DOHH2 (cell line): Measurements from ENCODE around the gene IL20RB.
"Not testable (repeated sequence)": the region's sequence is repeated elsewhere in the genome, so short reads cannot be mapped to it uniquely, and the experiment has no call there.

ENCODE experiments used
- EZH2phosphoT487 ChIP-seq: fragments of 200-600 bp; sonication (generic); IDR thresholded peaks from 2 replicates; pipeline ENCODE4 v1.6.1; 2017; ENCODE audit warnings: borderline replicate concordance, mild to moderate bottlenecking, antibody characterized with exemption, low read length, moderate library complexity, mixed read lengths
- TF ChIP-seq, protein P1 (sequence below): fragments of 200-600 bp; sonication (generic); IDR thresholded peaks from one replicate; pipeline ENCODE4 v1.5.1; 2014; ENCODE audit warnings: antibody characterized with exemption, mild to moderate bottlenecking, low read depth, low read length; ENCODE audit not compliant: poor library complexity, severe bottlenecking

DNA sequence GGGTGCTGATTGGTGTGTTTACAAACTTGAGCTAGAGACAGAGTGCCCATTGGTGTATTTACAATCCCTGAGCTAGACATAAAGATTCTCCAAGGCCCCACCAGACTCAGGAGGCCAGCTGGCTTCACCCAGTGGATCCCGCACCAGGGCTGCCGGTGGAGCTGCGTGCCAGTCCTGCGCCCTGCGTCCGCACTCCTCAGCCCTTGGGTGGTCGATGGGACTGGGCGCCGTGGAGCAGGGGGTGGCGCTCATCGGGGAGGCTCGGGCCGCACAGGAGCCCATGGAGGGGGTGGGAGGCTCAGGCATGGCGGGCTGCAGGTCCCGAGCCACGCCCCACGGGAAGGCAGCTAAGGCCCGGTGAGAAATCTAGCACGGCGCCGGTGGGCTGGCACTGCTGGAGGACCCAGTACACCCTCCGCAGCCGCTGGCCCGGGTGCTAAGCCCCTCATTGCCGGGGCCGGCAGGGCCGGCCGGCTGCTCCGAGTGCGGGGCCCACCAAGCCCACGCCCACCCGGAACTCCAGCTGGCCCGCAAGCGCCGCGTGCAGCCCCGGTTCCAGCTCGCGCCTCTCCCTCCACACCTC, 29.7 kb downstream of the IL20RB start:
- TF ChIP-seq, protein P1, sequence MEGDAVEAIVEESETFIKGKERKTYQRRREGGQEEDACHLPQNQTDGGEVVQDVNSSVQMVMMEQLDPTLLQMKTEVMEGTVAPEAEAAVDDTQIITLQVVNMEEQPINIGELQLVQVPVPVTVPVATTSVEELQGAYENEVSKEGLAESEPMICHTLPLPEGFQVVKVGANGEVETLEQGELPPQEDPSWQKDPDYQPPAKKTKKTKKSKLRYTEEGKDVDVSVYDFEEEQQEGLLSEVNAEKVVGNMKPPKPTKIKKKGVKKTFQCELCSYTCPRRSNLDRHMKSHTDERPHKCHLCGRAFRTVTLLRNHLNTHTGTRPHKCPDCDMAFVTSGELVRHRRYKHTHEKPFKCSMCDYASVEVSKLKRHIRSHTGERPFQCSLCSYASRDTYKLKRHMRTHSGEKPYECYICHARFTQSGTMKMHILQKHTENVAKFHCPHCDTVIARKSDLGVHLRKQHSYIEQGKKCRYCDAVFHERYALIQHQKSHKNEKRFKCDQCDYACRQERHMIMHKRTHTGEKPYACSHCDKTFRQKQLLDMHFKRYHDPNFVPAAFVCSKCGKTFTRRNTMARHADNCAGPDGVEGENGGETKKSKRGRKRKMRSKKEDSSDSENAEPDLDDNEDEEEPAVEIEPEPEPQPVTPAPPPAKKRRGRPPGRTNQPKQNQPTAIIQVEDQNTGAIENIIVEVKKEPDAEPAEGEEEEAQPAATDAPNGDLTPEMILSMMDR, result not testable (repeated sequence)
- TF ChIP-seq EZH2phosphoT487, result not testable (repeated sequence)
